Mesenchymal stem cell (in vitro differentiated cells and primary cell): ENCODE data around the gene WFDC10A. TPM values are rescaled to one million over a fixed set of nuclear protein-coding genes. Genes with fewer than 3 reads are reported as not detected.
"Not testable (repeated sequence)": the region's sequence is repeated elsewhere in the genome, so short reads cannot be mapped to it uniquely, and the experiment has no call there.

Experiments used
- DNase-seq: peaks from one replicate; pipeline ENCODE4 v3.0.0-alpha.2; 2013
- H2AFZ ChIP-seq: one replicate; pipeline ENCODE4 v1.6.1; 2013; ENCODE audit warnings: low read depth, mild to moderate bottlenecking, control low read depth, inconsistent platforms, low read length, moderate library complexity
- H2AK5ac ChIP-seq: 2 replicates; pipeline ENCODE4 v1.6.1; 2013; ENCODE audit warnings: low read length, moderate library complexity, mild to moderate bottlenecking, inconsistent platforms; ENCODE audit not compliant: severe bottlenecking
- H2BK120ac ChIP-seq: one replicate; pipeline ENCODE4 v1.6.1; 2013; ENCODE audit warnings: low read depth, mild to moderate bottlenecking, inconsistent platforms, low read length, moderate library complexity
- H2BK12ac ChIP-seq, 2 experiments: one replicate each; pipeline ENCODE4 v1.6.1; 2013; ENCODE audit warnings: inconsistent platforms in 2 of 2, low read length in 2 of 2, mild to moderate bottlenecking in 2 of 2, moderate library complexity in 2 of 2, control low read depth in 1 of 2
- H2BK15ac ChIP-seq: one replicate; pipeline ENCODE4 v1.6.1; 2013; ENCODE audit warnings: mild to moderate bottlenecking, low read depth, inconsistent platforms; ENCODE audit not compliant: poor library complexity, severe bottlenecking
- H2BK5ac ChIP-seq: 2 replicates; pipeline ENCODE4 v1.6.1; 2013; ENCODE audit warnings: low read depth, mild to moderate bottlenecking, low read length, control low read depth, inconsistent platforms; ENCODE audit not compliant: poor library complexity, severe bottlenecking
- H3K14ac ChIP-seq, 2 experiments: one replicate each; pipeline ENCODE4 v1.6.1; 2013; ENCODE audit warnings: inconsistent platforms in 2 of 2, low read length in 2 of 2, control low read depth in 1 of 2, mild to moderate bottlenecking in 1 of 2, moderate library complexity in 1 of 2
- H3K18ac ChIP-seq, 2 experiments: one replicate each; pipeline ENCODE4 v1.6.1; 2013; ENCODE audit warnings: inconsistent platforms in 2 of 2, low read length in 2 of 2, control low read depth in 1 of 2, low read depth in 1 of 2, mild to moderate bottlenecking in 1 of 2
- H3K23ac ChIP-seq, 2 experiments: one replicate each; pipeline ENCODE4 v1.6.1; 2013; ENCODE audit warnings: inconsistent platforms in 2 of 2, low read length in 2 of 2, mild to moderate bottlenecking in 2 of 2, moderate library complexity in 2 of 2, control low read depth in 1 of 2
- H3K27ac ChIP-seq: 2 replicates; pipeline ENCODE4 v1.5.1; 2013; ENCODE audit warnings: mild to moderate bottlenecking, moderate library complexity, low read length, control low read depth, inconsistent platforms; ENCODE audit not compliant: poor library complexity, severe bottlenecking
- H3K27me3 ChIP-seq, 2 experiments: 2 replicates each; pipeline versions ENCODE4 v1.6.1 to v1.7.0; 2013; ENCODE audit warnings: low read length in 2 of 2, mild to moderate bottlenecking in 2 of 2, moderate library complexity in 2 of 2, control low read depth in 1 of 2, inconsistent platforms in 1 of 2; ENCODE audit not compliant: control insufficient read depth in 1 of 2, insufficient read depth in 1 of 2
- H3K36me3 ChIP-seq, 2 experiments: 2 replicates each; pipeline versions ENCODE4 v1.6.1 to v1.7.0; 2013; ENCODE audit warnings: low read length in 2 of 2, control low read depth in 1 of 2, inconsistent platforms in 1 of 2, low read depth in 1 of 2, mild to moderate bottlenecking in 1 of 2; ENCODE audit not compliant: insufficient read depth in 2 of 2, control insufficient read depth in 1 of 2
- H3K4ac ChIP-seq, 2 experiments: one replicate each; pipeline ENCODE4 v1.6.1; 2013; ENCODE audit warnings: inconsistent platforms in 2 of 2, low read length in 2 of 2, mild to moderate bottlenecking in 2 of 2, moderate library complexity in 2 of 2, control low read depth in 1 of 2, low read depth in 1 of 2
- H3K4me1 ChIP-seq: 2 replicates; pipeline ENCODE4 v1.6.1; 2013; ENCODE audit warnings: low read depth, low read length, control low read depth; ENCODE audit not compliant: control insufficient read depth, insufficient read depth
- H3K4me2 ChIP-seq: 2 replicates; pipeline ENCODE4 v1.6.1; 2013; ENCODE audit warnings: low read length, mild to moderate bottlenecking, inconsistent platforms; ENCODE audit not compliant: poor library complexity, severe bottlenecking
- H3K4me3 ChIP-seq, 2 experiments: 2 replicates each; pipeline versions ENCODE4 v1.5.1 to v1.7.0; 2013; ENCODE audit warnings: low read length in 2 of 2, mild to moderate bottlenecking in 2 of 2, control low read depth in 1 of 2, low read depth in 1 of 2; ENCODE audit not compliant: insufficient read depth in 1 of 2
- H3K79me1 ChIP-seq: replicated peaks from 2 replicates; pipeline ENCODE4 v1.6.1; 2013; ENCODE audit warnings: mild to moderate bottlenecking, control low read depth, low read length, inconsistent platforms; ENCODE audit not compliant: poor library complexity, severe bottlenecking
- H3K9ac ChIP-seq: 2 replicates; pipeline ENCODE4 v1.7.0; 2013; ENCODE audit warnings: mild to moderate bottlenecking, low read length, moderate library complexity
- H3K9me3 ChIP-seq: 2 replicates; pipeline ENCODE4 v1.7.0; 2013; ENCODE audit warnings: mild to moderate bottlenecking, low read length; ENCODE audit not compliant: control insufficient read depth
- H4K8ac ChIP-seq: one replicate; pipeline ENCODE4 v1.6.1; 2013; ENCODE audit warnings: inconsistent platforms, mild to moderate bottlenecking, low read length, moderate library complexity
- H4K91ac ChIP-seq: one replicate; pipeline ENCODE4 v1.6.1; 2013; ENCODE audit warnings: mild to moderate bottlenecking, low read length, inconsistent platforms
- WGBS: methylation state at CpG from one replicate; pipeline ENCODE4 v1.1.7; 2013; ENCODE audit warnings: mixed read lengths; 5-methylcytosine and 5-hydroxymethylcytosine counted together
- polyA plus RNA-seq, 2 experiments: library from polyadenylated mRNA; stranded (reverse); fragments of 200-250 nt; gene quantifications; one replicate each; pipeline ENCODE4 v1.2.3, GENCODE V29; 2013

WFDC10A gene
- not detected for polyA plus RNA-seq (2013, experiment 1 of 2)
- not detected for polyA plus RNA-seq (2013, experiment 2 of 2)

DNA sequence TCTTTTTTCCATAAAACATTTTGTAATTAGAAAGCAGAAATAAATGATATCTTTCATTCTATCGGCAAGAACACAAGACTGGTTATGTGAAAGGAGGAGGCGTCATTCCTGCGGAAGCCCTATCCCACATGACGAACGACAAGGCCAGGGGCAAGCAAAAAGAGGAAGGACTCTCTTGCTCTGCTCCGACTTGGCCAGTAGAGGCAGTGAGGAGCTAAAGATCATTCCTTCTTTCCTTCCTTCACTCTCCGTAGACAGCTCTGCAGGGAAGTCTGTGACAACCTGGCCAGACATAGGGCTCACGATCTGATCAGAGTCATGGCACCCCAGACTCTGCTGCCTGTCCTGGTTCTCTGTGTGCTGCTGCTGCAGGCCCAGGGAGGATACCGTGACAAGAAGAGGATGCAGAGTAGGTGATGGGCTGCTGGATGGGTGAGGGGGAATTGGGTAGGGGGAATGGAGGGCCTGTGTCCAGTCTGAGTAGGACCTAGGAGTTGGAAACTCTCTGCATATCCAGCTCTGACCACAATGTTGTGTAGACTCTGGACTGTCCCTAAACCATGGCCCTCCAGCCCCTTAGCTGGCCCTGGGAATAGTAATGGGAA, at the start of gene WFDC10A:
WFDC10A (plus strand) TSS at position 244 of the 605 bp plus-strand sequence; CDS start at position 319, 75 bp downstream.
- peak within 1 kb of the TSS in 1 of 2 experiments; percentile 19 for H3K14ac ChIP-seq
- no peak within 1 kb of the TSS for H3K4me3 ChIP-seq
- no peak within 1 kb of the TSS for H2BK5ac ChIP-seq
- no peak within 1 kb of the TSS for H3K4ac ChIP-seq
- H3K18ac ChIP-seq: no peak within 1 kb of the TSS
- H3K23ac ChIP-seq: no peak within 1 kb of the TSS
- no peak within 1 kb of the TSS for H3K4me2 ChIP-seq
- 16% methylated on average over 9 of the region's 9 CpGs for WGBS
- H3K9me3 ChIP-seq: no peaks in the 10 kb centered on the region
- no peak within 1 kb of the TSS for H2BK12ac ChIP-seq
- H3K27me3 ChIP-seq: no peaks in the 10 kb centered on the region
- no peak within 1 kb of the TSS for H4K91ac ChIP-seq
- peak; percentile 53 for DNase-seq
- H2BK120ac ChIP-seq: no peak within 1 kb of the TSS
- no peaks in the 10 kb centered on the region for H3K4me1 ChIP-seq
- no peak within 1 kb of the TSS for H2AK5ac ChIP-seq
- H3K9ac ChIP-seq: peak within 1 kb of the TSS; percentile 39
- H3K27ac ChIP-seq: no peak within 1 kb of the TSS
- H2BK15ac ChIP-seq: no peak within 1 kb of the TSS
- no peak within 1 kb of the TSS for H4K8ac ChIP-seq
- H3K79me1 ChIP-seq: no peaks in the 10 kb centered on the region
- peak within 1 kb of the TSS; percentile 27 for H2AFZ ChIP-seq
- no peaks in the 10 kb centered on the region for H3K36me3 ChIP-seq

DNA sequence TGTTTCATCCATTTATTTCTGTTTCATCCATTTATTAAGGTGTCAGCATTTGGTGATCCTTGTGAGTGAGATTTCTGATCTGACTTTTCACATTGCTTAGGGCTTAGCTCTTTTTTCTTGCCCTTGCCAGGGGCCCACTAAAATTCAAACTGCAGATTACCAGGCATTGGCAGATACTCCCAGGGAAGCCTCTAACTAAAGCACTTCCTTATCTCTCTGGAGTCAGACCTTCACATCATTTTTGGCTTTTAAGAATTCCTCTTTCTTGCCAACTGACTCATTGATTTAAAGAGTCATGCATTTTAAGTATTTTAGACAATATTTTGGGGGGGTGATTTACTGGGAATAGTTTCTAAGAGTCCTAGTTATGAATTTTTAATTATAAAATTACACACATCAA, 47.8 kb upstream of the WFDC10A start:
- no peak overlapping the region for H2BK15ac ChIP-seq
- no peak overlapping the region for H4K8ac ChIP-seq
- H2BK5ac ChIP-seq: no peak overlapping the region
- no peak overlapping the region for H2AK5ac ChIP-seq
- no peak overlapping the region for H2AFZ ChIP-seq
- H3K18ac ChIP-seq: no peak overlapping the region
- no peaks in the 10 kb centered on the region for H3K79me1 ChIP-seq
- H3K9me3 ChIP-seq: no peaks in the 10 kb centered on the region
- H2BK120ac ChIP-seq: no peak overlapping the region
- no peak overlapping the region for H4K91ac ChIP-seq
- H3K27ac ChIP-seq: no peak overlapping the region
- no peak overlapping the region for H3K23ac ChIP-seq
- no peak overlapping the region for H3K4me2 ChIP-seq
- H3K27me3 ChIP-seq: peaks cover 0 to 5% of the 10 kb centered on the region in 2 experiments
- H3K14ac ChIP-seq: no peak overlapping the region
- no peaks in the 10 kb centered on the region for H3K4me1 ChIP-seq
- H3K4me3 ChIP-seq: no peak overlapping the region
- no peak overlapping the region for H3K9ac ChIP-seq
- H3K4ac ChIP-seq: no peak overlapping the region
- H3K36me3 ChIP-seq: no peaks in the 10 kb centered on the region
- no peak overlapping the region for H2BK12ac ChIP-seq
- no peak for DNase-seq

DNA sequence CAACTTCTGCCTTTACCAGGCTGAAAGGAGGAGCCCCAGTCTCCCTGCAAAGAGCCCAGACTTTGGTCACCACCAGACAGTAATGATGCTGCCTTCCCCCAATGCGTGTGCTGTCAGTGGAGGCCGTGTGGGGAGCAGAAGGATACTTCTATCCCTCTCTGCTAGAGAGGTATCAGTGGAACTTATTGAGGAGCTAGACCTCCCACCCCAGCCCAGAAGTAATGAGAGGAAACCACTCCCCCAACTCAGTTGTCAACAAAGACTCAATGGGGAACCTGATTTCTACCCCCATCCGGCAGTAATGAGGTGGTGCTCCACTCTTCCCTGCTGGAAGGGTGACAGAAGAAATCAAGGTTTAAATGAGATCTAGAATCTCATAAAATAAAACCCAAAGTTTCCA, 46.0 kb upstream of the WFDC10A start:
- peaks cover 0 to 5% of the 10 kb centered on the region in 2 experiments for H3K27me3 ChIP-seq
- no peaks in the 10 kb centered on the region for H3K36me3 ChIP-seq
- no peak overlapping the region for H3K23ac ChIP-seq
- no peak overlapping the region for H4K8ac ChIP-seq
- H3K4ac ChIP-seq: no peak overlapping the region
- no peak overlapping the region for H2BK5ac ChIP-seq
- no peak overlapping the region for H2AFZ ChIP-seq
- no peak overlapping the region for H2BK15ac ChIP-seq
- no peak overlapping the region for H2BK120ac ChIP-seq
- no peak overlapping the region for H3K4me2 ChIP-seq
- H3K79me1 ChIP-seq: no peaks in the 10 kb centered on the region
- H4K91ac ChIP-seq: no peak overlapping the region
- 76% methylated on average over 2 of the region's 3 CpGs for WGBS
- no peak overlapping the region for H3K27ac ChIP-seq
- no peak for DNase-seq
- no peak overlapping the region for H3K9ac ChIP-seq
- no peak overlapping the region for H2AK5ac ChIP-seq
- H2BK12ac ChIP-seq: no peak overlapping the region
- H3K9me3 ChIP-seq: no peaks in the 10 kb centered on the region
- H3K14ac ChIP-seq: no peak overlapping the region
- no peaks in the 10 kb centered on the region for H3K4me1 ChIP-seq
- no peak overlapping the region for H3K18ac ChIP-seq
- no peak overlapping the region for H3K4me3 ChIP-seq

DNA sequence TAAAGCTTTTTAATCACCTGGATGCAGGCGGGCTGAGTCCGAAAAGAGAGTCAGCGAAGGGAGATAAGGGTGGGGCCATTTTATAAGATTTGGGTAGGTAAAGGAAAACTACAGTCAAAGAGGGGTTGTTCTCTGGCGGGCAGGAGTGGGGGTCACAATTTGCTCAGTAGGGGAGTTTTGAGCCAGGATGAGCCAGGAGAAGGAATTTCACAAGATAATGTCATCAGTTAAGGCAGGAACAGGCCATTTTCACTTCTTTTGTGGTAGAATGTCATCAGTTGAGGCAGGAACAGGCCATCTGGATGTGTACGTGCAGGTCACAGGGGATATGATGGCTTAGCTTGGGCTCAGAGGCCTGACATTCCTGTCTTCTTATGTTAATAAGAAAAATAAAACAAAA, 45.2 kb upstream of the WFDC10A start:
- H3K18ac ChIP-seq, H3K14ac ChIP-seq, H2BK5ac ChIP-seq, H3K23ac ChIP-seq, H3K4me2 ChIP-seq, H3K79me1 ChIP-seq, H2AFZ ChIP-seq, H3K9ac ChIP-seq, H4K8ac ChIP-seq, H3K27me3 ChIP-seq, H3K4me1 ChIP-seq, H4K91ac ChIP-seq, H2AK5ac ChIP-seq, H3K36me3 ChIP-seq, H2BK12ac ChIP-seq, H3K27ac ChIP-seq, H3K4ac ChIP-seq, H2BK15ac ChIP-seq, DNase-seq, H2BK120ac ChIP-seq, H3K4me3 ChIP-seq, H3K9me3 ChIP-seq: not testable (repeated sequence)
- WGBS: 67% methylated on average over 5 of the region's 5 CpGs
